Muscle of leg (tissue), 11 donors: ENCODE measurements around the gene KMT5B. TPM values are rescaled to one million over a fixed set of nuclear protein-coding genes. Genes with fewer than 3 reads are reported as not detected.

Source experiments
- DNase-seq: peaks from one replicate; pipeline ENCODE4 v3.0.0; 2013
- H3K27ac ChIP-seq: one replicate; pipeline ENCODE4 v1.5.1; 2013; ENCODE audit warnings: mild to moderate bottlenecking, low read length, control low read depth
- H3K27me3 ChIP-seq: one replicate; pipeline ENCODE4 v1.6.1; 2013; ENCODE audit warnings: low read length; ENCODE audit not compliant: control insufficient read depth, insufficient read depth
- H3K36me3 ChIP-seq: one replicate; pipeline ENCODE4 v1.6.1; 2013; ENCODE audit warnings: low read length; ENCODE audit not compliant: control insufficient read depth, insufficient read depth
- H3K4me1 ChIP-seq: one replicate; pipeline ENCODE4 v1.6.1; 2013; ENCODE audit warnings: low read length; ENCODE audit not compliant: control insufficient read depth, insufficient read depth
- H3K4me3 ChIP-seq: one replicate; pipeline ENCODE4 v1.5.1; 2013; ENCODE audit warnings: low read length, control low read depth
- H3K9me3 ChIP-seq: replicated peaks from 2 replicates; pipeline ENCODE4 v1.6.1; 2013; ENCODE audit warnings: low read depth, low read length; ENCODE audit not compliant: control insufficient read depth
- WGBS: methylation state at CpG from one replicate; pipeline ENCODE4 v1.1.5; 2013; ENCODE audit warnings: missing lambda C conversion rate; ENCODE audit not compliant: insufficient coverage; 5-methylcytosine and 5-hydroxymethylcytosine counted together
- polyA plus RNA-seq, 8 donors: library from polyadenylated mRNA; unstranded; fragments of 120-200 nt; gene quantifications; one replicate each; pipeline versions ENCODE4 v1.2.1 to v1.2.3, GENCODE V29; 2013; ENCODE audit warnings: inconsistent platforms in 1 of 8, low replicate concordance in 1 of 8; ENCODE audit not compliant: insufficient read length in 8 of 8, insufficient read depth in 1 of 8
- total RNA-seq: library from RNA; stranded (reverse); fragments of 120-200 nt; gene quantifications from one replicate; pipeline ENCODE4 v1.2.4, GENCODE V29; 2013

Gene KMT5B
- total and polyA plus RNA-seq, 9 donors, result 29.6 to 42.5 (median 39.6) TPM

DNA sequence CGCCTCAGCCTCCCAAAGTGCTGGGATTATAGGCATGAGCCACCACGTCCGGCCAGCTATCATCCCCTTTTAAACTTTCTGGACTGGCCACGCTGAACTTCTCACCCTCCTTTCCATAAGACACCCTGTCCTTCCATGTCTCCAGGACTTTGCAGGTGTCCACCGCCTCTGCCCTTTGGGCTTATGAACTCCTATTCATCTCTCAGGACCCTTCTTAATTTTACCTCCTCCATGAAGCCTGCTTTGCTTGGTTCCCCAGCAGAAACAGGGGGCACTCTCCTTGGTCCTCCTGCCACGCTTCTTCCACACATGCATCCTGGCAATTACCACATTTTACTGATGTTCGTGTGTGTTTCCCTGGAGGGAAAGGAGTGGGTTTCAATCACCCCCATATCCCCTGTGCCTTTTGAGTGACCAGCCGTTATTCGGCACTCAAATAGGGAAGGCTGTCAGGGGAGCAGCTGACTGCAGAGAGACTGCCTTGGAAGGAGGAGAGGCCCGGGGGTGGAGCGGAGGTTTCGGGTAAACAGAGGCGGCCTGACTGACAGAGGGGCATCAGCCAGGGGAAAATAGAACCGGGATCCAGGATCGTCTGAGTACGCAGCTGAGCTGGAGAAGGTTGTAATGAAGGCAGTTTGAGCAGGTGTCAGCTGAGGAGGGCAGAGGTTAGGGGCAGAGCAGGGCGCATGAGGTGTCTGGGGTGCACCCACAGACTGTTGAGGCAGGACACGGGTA, 64.9 kb downstream of the KMT5B start:
- no peaks in the 10 kb centered on the region for H3K27me3 ChIP-seq
- H3K27ac ChIP-seq, result no peak overlapping the region
- H3K9me3 ChIP-seq, result no peaks in the 10 kb centered on the region
- H3K4me3 ChIP-seq, result no peak overlapping the region
- DNase-seq, result no peak
- H3K4me1 ChIP-seq, result peaks cover 18% of the 10 kb centered on the region
- whole genome bisulfite sequencing, result 80% methylated on average over 16 of the region's 18 CpGs
- H3K36me3 ChIP-seq, result no peaks in the 10 kb centered on the region

DNA sequence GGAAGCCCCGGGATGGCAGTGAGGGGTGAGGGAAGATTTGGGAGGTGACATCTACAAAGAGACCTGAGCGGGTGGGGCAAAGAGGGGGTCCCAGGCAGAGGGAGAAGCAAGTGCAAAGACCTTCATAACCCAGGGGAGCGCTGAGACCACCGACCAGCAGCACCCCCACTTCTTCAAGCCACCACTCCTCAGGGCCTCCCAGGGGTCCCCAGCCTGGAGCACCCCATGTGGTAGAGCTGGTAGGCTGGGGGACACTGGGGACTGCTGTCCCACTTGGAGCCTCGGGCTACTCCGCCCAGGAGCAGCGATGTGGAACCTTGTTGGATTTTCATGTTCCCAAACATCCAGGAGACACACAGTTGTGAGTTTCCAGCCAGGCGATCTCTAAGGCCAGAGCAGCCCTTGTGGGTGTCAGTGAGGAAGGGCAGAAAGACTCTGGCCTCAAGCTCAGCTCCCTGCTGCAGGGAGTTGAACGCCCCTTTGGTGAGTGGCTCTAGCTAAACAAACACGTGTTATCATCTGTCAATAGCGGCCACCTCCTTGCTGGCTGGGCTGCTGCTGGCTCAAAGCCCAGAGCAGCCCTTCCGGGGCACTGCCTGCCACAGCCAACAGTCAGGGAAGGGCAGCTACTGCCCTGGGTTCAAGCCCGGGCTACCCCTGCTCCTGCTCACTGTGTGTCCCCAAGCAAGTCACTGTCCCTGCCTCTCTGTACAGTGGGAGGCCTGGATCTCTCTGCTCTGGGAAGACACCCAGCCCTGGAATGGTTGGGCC, 66.2 kb downstream of the KMT5B start:
- DNase-seq, result peak; percentile 54
- 11% methylated on average over 6 of the region's 13 CpGs for WGBS
- H3K27ac ChIP-seq, result peak overlapping the region; percentile 55

DNA sequence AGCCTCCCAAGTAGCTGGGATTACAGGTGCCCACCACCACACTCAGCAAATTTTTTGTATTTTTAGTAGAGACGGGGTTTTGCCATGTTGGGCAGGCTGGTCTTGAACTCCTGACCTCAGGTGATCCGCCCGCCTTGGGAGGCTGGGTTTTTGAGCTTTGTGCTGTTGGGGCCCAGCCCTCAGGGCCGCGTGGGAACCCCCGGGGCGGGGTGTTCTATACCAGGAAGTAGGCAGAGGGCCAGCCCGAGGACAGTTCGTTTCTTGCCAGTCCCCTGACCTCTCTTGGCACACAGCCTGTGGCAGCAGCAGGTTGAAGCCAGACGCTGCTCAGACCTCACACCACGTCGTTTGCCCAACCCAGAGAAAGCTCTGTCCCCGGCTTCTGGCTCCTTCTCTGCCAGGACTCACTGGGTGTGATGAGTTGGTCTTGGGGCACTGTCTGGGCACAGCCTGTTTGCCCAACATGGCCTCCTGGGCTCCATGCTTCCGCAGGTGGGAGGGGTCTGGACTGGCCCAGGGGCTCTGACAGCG, 67.0 kb downstream of the KMT5B start:
- H3K36me3 ChIP-seq, result no peaks in the 10 kb centered on the region
- no peaks in the 10 kb centered on the region for H3K9me3 ChIP-seq
- no peak overlapping the region for H3K27ac ChIP-seq
- DNase-seq, result peak; percentile 51
- H3K4me3 ChIP-seq, result no peak overlapping the region
- 71% methylated on average over 11 of the region's 15 CpGs for WGBS
- H3K4me1 ChIP-seq, result peaks cover 18% of the 10 kb centered on the region
- no peaks in the 10 kb centered on the region for H3K27me3 ChIP-seq

More for the DNA sequence above, 66.2 kb downstream of the KMT5B start:
- H3K36me3 ChIP-seq, result no peaks in the 10 kb centered on the region
- no peaks in the 10 kb centered on the region for H3K9me3 ChIP-seq
- peaks cover 18% of the 10 kb centered on the region for H3K4me1 ChIP-seq
- no peak overlapping the region for H3K4me3 ChIP-seq
- no peaks in the 10 kb centered on the region for H3K27me3 ChIP-seq

DNA sequence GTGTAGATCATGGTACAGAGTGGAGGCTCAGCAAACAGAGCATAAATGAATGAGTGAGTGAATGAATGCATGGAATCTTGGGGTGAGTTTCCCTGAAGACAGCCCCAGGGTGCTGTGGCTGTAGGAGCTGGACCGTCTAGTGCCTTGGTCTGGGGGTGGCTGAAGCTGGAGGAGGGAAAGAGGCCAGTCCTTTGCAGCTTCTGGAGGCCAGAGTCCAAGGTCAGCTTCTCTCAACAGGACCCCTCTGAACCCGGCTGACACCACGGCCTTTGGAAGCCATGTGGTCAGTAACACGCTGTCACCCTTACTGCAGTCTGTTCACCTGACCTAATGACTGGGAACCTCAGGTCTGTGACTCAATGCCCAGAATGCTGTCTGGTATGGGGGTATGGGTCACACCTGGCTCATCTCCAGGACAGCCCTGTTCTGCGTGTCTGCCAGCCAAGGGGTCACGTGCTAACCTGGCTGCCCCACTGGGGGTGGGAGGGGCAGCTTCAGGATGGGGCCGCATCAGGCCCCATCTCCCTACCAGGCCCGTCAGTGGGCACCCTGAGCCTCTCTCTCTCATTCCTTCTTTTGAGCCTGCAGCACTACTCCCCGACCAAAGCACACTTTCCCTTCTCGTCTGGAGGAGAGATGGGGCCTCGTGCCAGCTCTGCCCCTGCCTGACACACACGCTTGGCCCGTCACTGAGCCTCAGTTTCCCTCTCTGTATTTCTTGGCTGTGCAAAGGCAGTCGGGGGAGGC, 67.8 kb downstream of the KMT5B start:
- no peaks in the 10 kb centered on the region for H3K27me3 ChIP-seq
- WGBS, result 78% methylated on average over 6 of the region's 14 CpGs
- no peak overlapping the region for H3K27ac ChIP-seq
- no peaks in the 10 kb centered on the region for H3K36me3 ChIP-seq
- H3K4me1 ChIP-seq, result peaks cover 18% of the 10 kb centered on the region
- no peaks in the 10 kb centered on the region for H3K9me3 ChIP-seq
- no peak overlapping the region for H3K4me3 ChIP-seq
- no peak for DNase-seq

DNA sequence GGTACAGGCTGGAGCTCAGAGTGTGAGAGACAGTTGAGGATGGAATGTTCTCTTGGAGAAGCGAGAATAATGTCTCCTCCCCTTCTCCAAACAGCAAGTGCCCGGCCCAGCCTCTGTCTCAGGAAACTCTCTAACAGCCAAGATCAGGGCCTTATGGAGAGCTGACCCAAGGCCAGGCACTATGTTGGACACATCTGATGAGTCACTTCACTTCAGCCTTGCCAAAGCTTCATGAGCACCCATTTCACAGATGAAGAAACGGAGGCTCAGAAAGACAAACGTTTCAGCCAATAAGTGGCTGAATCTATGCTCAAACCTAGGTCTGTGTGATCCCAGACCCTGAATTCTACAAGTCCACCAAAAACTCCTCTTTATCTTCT, 69.8 kb downstream of the KMT5B start:
- H3K9me3 ChIP-seq, result no peaks in the 10 kb centered on the region

DNA sequence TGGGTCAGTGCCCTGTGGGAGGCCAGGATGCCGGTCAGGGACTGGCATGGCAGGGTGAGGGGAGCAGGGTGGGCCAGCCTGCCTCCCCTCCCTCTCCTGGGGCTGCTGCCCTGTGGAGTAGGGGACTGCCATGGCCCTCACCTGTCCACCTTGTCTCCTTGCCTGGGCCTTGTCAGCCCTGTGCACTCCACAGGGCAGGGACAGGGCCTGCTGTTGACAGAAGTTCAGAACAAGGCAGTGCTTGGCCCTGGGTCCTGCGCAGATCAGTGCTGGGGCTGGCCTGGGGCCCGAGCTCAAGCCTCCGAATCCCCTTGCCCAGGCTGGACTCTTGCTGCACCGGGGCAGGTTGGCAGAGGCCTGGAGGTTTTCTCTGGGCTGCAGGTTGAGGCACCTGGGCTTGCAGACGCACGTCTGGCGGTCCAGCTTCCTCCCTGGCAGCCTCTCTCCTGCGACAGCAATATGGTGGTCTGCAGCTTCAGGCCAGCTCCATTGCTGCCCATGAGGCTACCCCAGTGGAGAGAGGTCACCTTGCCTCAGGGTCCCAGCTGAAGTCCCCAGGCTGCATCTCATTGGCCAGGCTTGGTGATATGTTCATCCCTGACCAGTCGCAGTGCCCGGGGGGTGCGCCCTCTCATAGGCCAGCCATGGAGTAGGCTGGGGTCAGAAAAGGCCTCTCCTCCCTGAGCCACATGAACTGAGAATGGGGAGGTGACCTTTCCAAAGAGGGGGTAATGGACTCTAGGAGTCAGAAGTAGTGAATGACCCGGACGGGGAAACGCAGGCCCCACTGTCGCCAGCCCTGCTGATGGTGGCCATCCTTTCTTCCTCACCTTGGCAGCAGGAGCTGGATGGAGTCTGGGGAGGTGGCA, 70.4 kb downstream of the KMT5B start:
- Histone ChIP-seq H3K4me3 (no peak overlapping the region), H3K27ac (no peak overlapping the region), H3K36me3 (no peaks in the 10 kb centered on the region), H3K9me3 (no peaks in the 10 kb centered on the region), H3K27me3 (no peaks in the 10 kb centered on the region), H3K4me1 (peaks cover 17% of the 10 kb centered on the region)
- no peak for DNase-seq
- 87% methylated on average over 8 of the region's 16 CpGs for WGBS

More for the DNA sequence above, 69.8 kb downstream of the KMT5B start:
- Histone ChIP-seq H3K4me1 (peaks cover 18% of the 10 kb centered on the region), H3K27ac (no peak overlapping the region), H3K4me3 (no peak overlapping the region), H3K36me3 (no peaks in the 10 kb centered on the region), H3K27me3 (no peaks in the 10 kb centered on the region)
- no peak for DNase-seq
- 100% methylated on average over 1 of the region's 4 CpGs for WGBS

DNA sequence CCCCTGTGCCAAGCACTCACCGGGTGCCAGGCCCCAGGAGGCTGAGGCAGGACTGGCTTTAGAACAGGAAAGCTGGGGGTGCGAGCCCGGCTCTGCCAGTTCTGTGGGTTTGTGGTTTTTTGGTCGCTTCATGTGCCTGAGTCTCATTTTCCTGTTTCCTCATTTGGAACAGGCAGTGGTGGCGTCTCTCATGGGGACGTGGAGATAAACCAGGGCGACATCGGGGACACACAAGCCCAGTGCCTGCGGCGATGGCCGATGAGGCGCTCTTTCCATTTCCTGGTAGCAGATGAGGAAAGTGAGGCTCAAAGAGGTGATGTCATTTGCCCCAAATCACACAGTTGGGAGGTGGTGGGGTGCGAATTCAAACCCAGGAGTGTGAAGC, 71.1 kb downstream of the KMT5B start:
- 81% methylated on average over 12 of the region's 13 CpGs for WGBS
- no peaks in the 10 kb centered on the region for H3K36me3 ChIP-seq
- no peak overlapping the region for H3K27ac ChIP-seq

DNA sequence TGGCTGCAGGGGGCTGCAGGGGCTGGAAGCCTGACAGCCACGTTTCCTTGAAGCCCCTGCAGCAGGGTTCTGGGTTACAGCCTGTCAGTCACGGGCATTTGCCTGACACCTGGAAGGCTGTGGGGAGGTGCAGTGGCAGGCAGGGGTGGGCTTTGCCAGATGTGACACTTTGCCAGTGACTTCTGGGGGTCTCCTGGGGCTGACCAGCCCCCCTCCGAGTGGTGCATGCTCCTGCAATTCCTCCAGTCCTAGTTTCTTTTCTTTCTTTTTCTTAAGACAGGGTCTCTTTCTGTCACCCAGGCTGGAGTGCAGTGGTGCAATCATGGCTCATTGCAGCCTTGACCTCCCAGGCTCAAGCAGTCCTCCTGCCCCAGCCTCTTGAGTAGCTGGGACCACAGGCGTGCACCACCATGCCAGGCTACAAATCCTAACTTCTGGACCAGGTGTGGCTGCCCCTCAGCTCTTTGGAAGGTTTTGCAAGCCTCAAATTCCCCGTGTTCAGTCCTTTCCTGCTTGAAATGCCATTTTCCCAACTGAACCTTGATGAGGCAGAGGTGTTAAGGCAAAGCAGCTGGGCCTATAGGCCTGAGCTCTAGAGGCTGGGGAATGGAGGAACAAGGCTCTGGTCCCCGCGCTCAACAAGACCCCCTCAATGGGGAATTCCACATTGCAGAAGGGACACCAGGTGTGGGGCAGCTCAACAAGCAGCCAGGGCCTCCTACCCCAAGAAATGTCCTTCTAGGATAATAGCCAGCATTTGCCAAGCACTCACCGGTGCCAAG, 71.7 kb downstream of the KMT5B start:
- Histone ChIP-seq H3K27me3 (no peaks in the 10 kb centered on the region), H3K36me3 (no peaks in the 10 kb centered on the region), H3K9me3 (no peaks in the 10 kb centered on the region), H3K27ac (no peak overlapping the region), H3K4me1 (peaks cover 5% of the 10 kb centered on the region), H3K4me3 (no peak overlapping the region)
- 64% methylated on average over 5 of the region's 8 CpGs for WGBS
- no peak for DNase-seq

More for the DNA sequence above, 71.1 kb downstream of the KMT5B start:
- no peaks in the 10 kb centered on the region for H3K27me3 ChIP-seq
- H3K4me1 ChIP-seq, result peaks cover 11% of the 10 kb centered on the region
- no peak for DNase-seq
- H3K4me3 ChIP-seq, result no peak overlapping the region
- no peaks in the 10 kb centered on the region for H3K9me3 ChIP-seq
